Measurements from ENCODE around the gene PTGES3. TPM values are rescaled to one million over a fixed set of nuclear protein-coding genes. Genes with fewer than 3 reads are reported as not detected.

The PTGES3 gene
- 385 to 489 TPM (median 401 TPM) in 5 replicates for total RNA-seq (2022; extraction: Qiagen RNA extraction)

GRCh38 chr12:56688129-56688845, at the start of gene PTGES3:
Gene PTGES3 (minus strand): TSS chr12:56688284. CDS start chr12:56687999, 285 bp downstream.

GRCh38 chr12:56724972-56725722, 37.1 kb upstream of the PTGES3 start, which contains the start of gene NACA:
Gene NACA (minus strand): TSS chr12:56725299. CDS start chr12:56724521, 778 bp downstream.

GRCh38 chr12:56645717-56646446, 42.2 kb downstream of the PTGES3 start, which contains the start of gene ATP5F1B:
Gene ATP5F1B (minus strand): TSS chr12:56645984. CDS start chr12:56645963, 21 bp downstream.

GRCh38 chr12:56630180-56630632, 57.9 kb downstream of the PTGES3 start, which contains the start of gene BAZ2A:
Gene BAZ2A (minus strand): TSS chr12:56630326. CDS start chr12:56617530, 12,796 bp downstream.

Other genes starting within 250 kb of the PTGES3 start
- 33.5 to 41.0 TPM (median 36.6 TPM) in 5 replicates for gene TIMELESS, start 238.9 kb downstream of the PTGES3 start, total RNA-seq (2022; extraction: Qiagen RNA extraction)
- 0.12 TPM in 1 of 5 replicates, not detected in the others for gene MIP, start 233.6 kb downstream of the PTGES3 start, total RNA-seq (2022; extraction: Qiagen RNA extraction)
- 1.8 to 2.1 TPM (median 2.0 TPM) in 5 replicates for gene SPRYD4, start 219.7 kb downstream of the PTGES3 start, total RNA-seq (2022; extraction: Qiagen RNA extraction)
- gene GLS2, start 200.1 kb downstream of the PTGES3 start, total RNA-seq (2022; extraction: Qiagen RNA extraction) = 0.06 to 0.22 TPM (median 0.12 TPM) in 5 replicates
- 10.8 to 17.4 TPM (median 13.0 TPM) in 5 replicates for gene RBMS2, start 166.5 kb downstream of the PTGES3 start, total RNA-seq (2022; extraction: Qiagen RNA extraction)
- gene BAZ2A, start 58.0 kb downstream of the PTGES3 start, total RNA-seq (2022; extraction: Qiagen RNA extraction) = 31.4 to 46.8 TPM (median 43.6 TPM) in 5 replicates
- gene ATP5F1B, start 42.3 kb downstream of the PTGES3 start, total RNA-seq (2022; extraction: Qiagen RNA extraction) = 807 to 915 TPM (median 885 TPM) in 5 replicates
- gene NACA, start 37.0 kb upstream of the PTGES3 start, total RNA-seq (2022; extraction: Qiagen RNA extraction) = 1,440 to 1,979 TPM (median 1,496 TPM) in 5 replicates
- 24.1 to 34.0 TPM (median 25.7 TPM) in 5 replicates for gene PRIM1, start 64.0 kb upstream of the PTGES3 start, total RNA-seq (2022; extraction: Qiagen RNA extraction)
- 0.64 to 1.5 TPM (median 1.3 TPM) in 5 replicates for gene HSD17B6, start 75.0 kb upstream of the PTGES3 start, total RNA-seq (2022; extraction: Qiagen RNA extraction)
- gene SDR9C7, start 246.1 kb upstream of the PTGES3 start, total RNA-seq (2022; extraction: Qiagen RNA extraction) = not detected in 5 replicates

Data from A549 treated with CORT108297 at 1 μM for 4 hours (cell line).